ENCODE measurements around the gene C19orf25.
"Not testable (repeated sequence)": the region's sequence is repeated elsewhere in the genome, so short reads cannot be mapped to it uniquely, and the experiment has no call there.

The C19orf25 gene

DNA sequence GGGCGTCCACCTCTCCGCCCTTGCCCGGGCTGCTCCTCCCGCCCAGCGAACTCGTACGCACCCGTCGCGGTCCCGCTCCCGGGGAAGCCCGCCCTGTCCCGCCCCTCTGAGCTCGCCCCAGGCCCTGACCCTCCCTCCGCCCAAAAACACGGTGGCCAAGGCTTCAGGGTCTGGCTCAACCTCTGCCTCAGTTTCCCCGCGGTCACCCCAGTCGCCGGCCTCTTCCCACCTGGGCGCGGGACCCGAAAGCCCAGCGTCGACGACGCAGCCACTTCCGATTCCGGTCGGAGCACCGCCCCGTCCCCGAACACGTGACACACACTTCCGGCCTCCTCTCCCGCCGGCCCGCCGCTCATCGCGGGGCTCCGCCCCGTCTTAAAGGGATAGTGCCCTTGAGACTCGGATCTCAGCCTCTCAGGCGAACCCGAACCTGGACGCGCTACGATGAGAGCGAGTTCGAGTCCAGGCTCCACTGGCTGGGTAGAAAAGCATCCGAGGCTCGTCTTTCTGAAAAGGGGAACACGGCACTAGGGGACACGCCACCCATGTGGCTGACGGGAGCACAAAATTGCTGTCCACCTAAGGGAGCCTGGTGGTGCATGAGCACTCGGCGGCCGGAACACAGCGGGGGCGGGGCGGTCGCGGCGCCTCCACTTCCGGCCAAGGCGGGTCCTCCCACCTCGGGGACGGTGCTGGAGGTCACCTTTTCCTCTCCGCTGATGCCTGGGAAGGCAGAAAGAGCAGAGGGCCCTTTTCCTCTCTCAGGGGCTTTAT, at the start of gene C19orf25:
Gene C19orf25, minus strand, starts transcription at position 282 of the 774 bp plus-strand sequence. CDS start 312 bp downstream, outside the sequence.
- peak; percentile 95 for DNase-seq
- Mint-ChIP-seq H3K27me3 (no peaks in the 10 kb centered on the region), H3K36me3 (ENCODE audit: low read depth) (peaks cover 5% of the 10 kb centered on the region), H3K27ac (peak within 1 kb of the TSS; percentile 97), H3K4me1 (peaks cover 14% of the 10 kb centered on the region), H3K4me3 (peak within 1 kb of the TSS; percentile 98), H3K9me3 (no peaks in the 10 kb centered on the region)
- peak; percentile 96 for ATAC-seq

- Mint-ChIP-seq H3K9me3 (no peaks in the 10 kb centered on the region), H3K36me3 (ENCODE audit: low read depth) (no peaks in the 10 kb centered on the region), H3K27me3 (peaks cover 37% of the 10 kb centered on the region), H3K4me1 (peaks cover 4% of the 10 kb centered on the region), H3K27ac (no peak overlapping the region), H3K4me3 (no peak overlapping the region)
- DNase-seq (no peak), ATAC-seq (no peak)
These were observed 48.8 kb upstream of the C19orf25 start for GRCh38 chr19:1527650-1528309.

- Mint-ChIP-seq H3K4me1 (peaks cover 4% of the 10 kb centered on the region), H3K36me3 (ENCODE audit: low read depth) (no peaks in the 10 kb centered on the region), H3K4me3 (no peak overlapping the region), H3K27me3 (peaks cover 37% of the 10 kb centered on the region), H3K9me3 (no peaks in the 10 kb centered on the region), H3K27ac (no peak overlapping the region)
- no peak for DNase-seq
- no peak for ATAC-seq
These were observed 48.1 kb upstream of the C19orf25 start for GRCh38 chr19:1526979-1527649.

DNA sequence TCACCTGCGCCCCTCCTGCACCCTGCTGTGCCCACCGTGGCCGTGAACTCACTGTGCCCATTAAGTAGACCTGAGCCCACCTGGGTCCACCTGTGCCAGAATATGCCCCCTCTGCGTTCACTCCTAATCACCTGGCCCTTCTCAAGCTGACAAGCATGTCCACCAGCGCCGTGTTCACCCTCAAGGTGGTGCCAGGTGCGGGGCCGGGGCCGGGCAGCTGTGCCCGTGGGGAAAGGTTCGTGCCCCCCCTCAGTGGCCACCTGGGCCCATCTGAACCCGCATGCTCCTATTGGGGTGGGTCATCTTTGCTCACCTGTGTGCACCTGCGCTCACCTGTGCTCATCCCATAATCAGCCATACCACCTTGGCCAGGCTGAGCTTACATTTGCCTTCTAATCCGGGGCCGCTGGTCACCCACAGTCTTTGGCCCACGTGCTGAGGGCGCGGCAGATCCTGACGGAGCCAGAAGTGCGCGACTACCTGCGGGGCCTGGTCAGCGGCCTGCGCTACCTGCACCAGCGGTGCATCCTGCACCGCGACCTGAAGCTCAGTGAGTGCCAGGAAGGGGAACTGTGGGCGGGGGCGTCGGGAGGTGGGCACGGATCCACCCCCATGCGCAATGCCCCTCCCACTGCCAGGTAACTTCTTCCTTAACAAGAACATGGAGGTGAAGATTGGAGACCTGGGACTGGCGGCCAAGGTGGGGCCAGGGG, 47.2 kb upstream of the C19orf25 start:
- Mint-ChIP-seq H3K9me3 (no peaks in the 10 kb centered on the region), H3K36me3 (ENCODE audit: low read depth) (no peaks in the 10 kb centered on the region), H3K27me3 (peaks cover 35% of the 10 kb centered on the region), H3K27ac (no peak overlapping the region), H3K4me1 (peaks cover 4% of the 10 kb centered on the region), H3K4me3 (no peak overlapping the region)
- DNase-seq (no peak), ATAC-seq (no peak)

- Mint-ChIP-seq H3K9me3 (no peaks in the 10 kb centered on the region), H3K27me3 (peaks cover 33% of the 10 kb centered on the region), H3K4me1 (peaks cover 4% of the 10 kb centered on the region), H3K27ac (no peak overlapping the region), H3K36me3 (ENCODE audit: low read depth) (no peaks in the 10 kb centered on the region), H3K4me3 (no peak overlapping the region)
- DNase-seq = no peak
- ATAC-seq = no peak
These were observed 46.3 kb upstream of the C19orf25 start for GRCh38 chr19:1525343-1525742.

DNA sequence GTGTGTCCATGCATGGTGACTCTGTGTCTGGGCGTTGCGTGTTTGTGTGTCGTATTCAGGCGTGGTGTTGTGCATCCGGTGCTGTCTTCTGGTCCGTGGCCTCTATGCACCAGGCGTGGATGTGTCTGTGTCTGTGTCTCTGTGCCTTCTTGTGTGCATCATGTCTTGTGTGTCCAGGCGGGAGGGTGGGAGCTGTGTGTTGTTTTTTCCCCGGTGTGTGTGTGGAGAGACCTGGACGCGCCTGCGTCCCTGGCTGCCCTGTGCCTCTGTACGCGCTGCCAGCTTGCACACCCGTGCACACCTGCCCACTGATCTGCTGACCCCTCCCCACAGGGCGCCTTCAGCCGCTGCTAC, 45.9 kb upstream of the C19orf25 start:
- no peak overlapping the region for H3K27ac Mint-ChIP-seq

GRCh38 chr19:1524287-1524971, 45.4 kb upstream of the C19orf25 start:
- H3K9me3 Mint-ChIP-seq = no peaks in the 10 kb centered on the region
- ATAC-seq (no peak), DNase-seq (no peak)
- H3K27ac Mint-ChIP-seq = no peak overlapping the region
- peaks cover 33% of the 10 kb centered on the region for H3K27me3 Mint-ChIP-seq
- H3K4me3 Mint-ChIP-seq = no peak overlapping the region
- H3K36me3 Mint-ChIP-seq (ENCODE audit: low read depth) = no peaks in the 10 kb centered on the region
- peaks cover 4% of the 10 kb centered on the region for H3K4me1 Mint-ChIP-seq

More for the DNA sequence above, 45.9 kb upstream of the C19orf25 start:
- H3K4me1 Mint-ChIP-seq = peaks cover 4% of the 10 kb centered on the region
- no peak for DNase-seq
- peaks cover 33% of the 10 kb centered on the region for H3K27me3 Mint-ChIP-seq
- H3K9me3 Mint-ChIP-seq = no peaks in the 10 kb centered on the region
- H3K4me3 Mint-ChIP-seq = no peak overlapping the region
- ATAC-seq = no peak
- no peaks in the 10 kb centered on the region for H3K36me3 Mint-ChIP-seq (ENCODE audit: low read depth)

- H3K4me3 Mint-ChIP-seq = no peak within 1 kb of the TSS
- H3K9me3 Mint-ChIP-seq = no peaks in the 10 kb centered on the region
- H3K36me3 Mint-ChIP-seq (ENCODE audit: low read depth) = no peaks in the 10 kb centered on the region
- DNase-seq (no peak), ATAC-seq (no peak)
- H3K4me1 Mint-ChIP-seq = peaks cover 4% of the 10 kb centered on the region
- H3K27me3 Mint-ChIP-seq = peaks cover 33% of the 10 kb centered on the region
- H3K27ac Mint-ChIP-seq = no peak within 1 kb of the TSS
These were observed 44.6 kb upstream of the C19orf25 start, which contains the start of gene PLK5 for GRCh38 chr19:1523412-1524286. TSS of gene PLK5 (plus strand) at chr19:1524077. CDS start at chr19:1526997, 2,920 bp downstream.

- H3K4me3 Mint-ChIP-seq = no peak overlapping the region
- no peak overlapping the region for H3K27ac Mint-ChIP-seq
- no peak for DNase-seq
- H3K36me3 Mint-ChIP-seq (ENCODE audit: low read depth) = no peaks in the 10 kb centered on the region
- H3K9me3 Mint-ChIP-seq = no peaks in the 10 kb centered on the region
- ATAC-seq = no peak
- H3K4me1 Mint-ChIP-seq = peaks cover 4% of the 10 kb centered on the region
- peaks cover 33% of the 10 kb centered on the region for H3K27me3 Mint-ChIP-seq
These were observed 43.8 kb upstream of the C19orf25 start for GRCh38 chr19:1522838-1523237.

DNA sequence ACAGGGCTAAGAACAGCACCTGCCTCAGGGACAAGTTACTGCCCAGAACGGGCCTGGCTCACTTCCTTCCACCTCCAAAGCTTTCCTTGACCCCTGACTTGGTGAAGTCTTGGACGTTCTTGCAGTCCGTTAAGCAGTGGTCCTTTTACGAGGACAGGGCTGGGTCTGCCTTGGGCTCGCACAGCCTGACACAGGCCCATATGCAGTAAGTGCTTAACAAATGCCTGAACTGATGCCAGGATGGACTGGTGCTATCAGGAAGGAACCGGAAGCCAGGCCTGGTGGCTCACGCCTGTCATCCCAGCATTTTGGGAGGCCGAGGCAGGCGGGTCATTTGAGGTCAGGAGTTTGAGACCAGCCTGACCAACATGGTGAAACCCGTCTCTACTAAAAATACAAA, 43.0 kb upstream of the C19orf25 start:
- H3K4me1 Mint-ChIP-seq = peaks cover 4% of the 10 kb centered on the region
- no peak overlapping the region for H3K4me3 Mint-ChIP-seq
- ATAC-seq (no peak), DNase-seq (no peak)
- H3K9me3 Mint-ChIP-seq = no peaks in the 10 kb centered on the region
- no peaks in the 10 kb centered on the region for H3K36me3 Mint-ChIP-seq (ENCODE audit: low read depth)
- H3K27ac Mint-ChIP-seq = no peak overlapping the region
- peaks cover 27% of the 10 kb centered on the region for H3K27me3 Mint-ChIP-seq

- H3K27me3 Mint-ChIP-seq = peaks cover 27% of the 10 kb centered on the region
- ATAC-seq (no peak), DNase-seq (no peak)
- no peak overlapping the region for H3K27ac Mint-ChIP-seq
- H3K36me3 Mint-ChIP-seq (ENCODE audit: low read depth) = no peaks in the 10 kb centered on the region
- H3K9me3 Mint-ChIP-seq = no peaks in the 10 kb centered on the region
- H3K4me1 Mint-ChIP-seq = peaks cover 4% of the 10 kb centered on the region
- H3K4me3 Mint-ChIP-seq = no peak overlapping the region
These were observed 42.6 kb upstream of the C19orf25 start for GRCh38 chr19:1521636-1522035.

DNA sequence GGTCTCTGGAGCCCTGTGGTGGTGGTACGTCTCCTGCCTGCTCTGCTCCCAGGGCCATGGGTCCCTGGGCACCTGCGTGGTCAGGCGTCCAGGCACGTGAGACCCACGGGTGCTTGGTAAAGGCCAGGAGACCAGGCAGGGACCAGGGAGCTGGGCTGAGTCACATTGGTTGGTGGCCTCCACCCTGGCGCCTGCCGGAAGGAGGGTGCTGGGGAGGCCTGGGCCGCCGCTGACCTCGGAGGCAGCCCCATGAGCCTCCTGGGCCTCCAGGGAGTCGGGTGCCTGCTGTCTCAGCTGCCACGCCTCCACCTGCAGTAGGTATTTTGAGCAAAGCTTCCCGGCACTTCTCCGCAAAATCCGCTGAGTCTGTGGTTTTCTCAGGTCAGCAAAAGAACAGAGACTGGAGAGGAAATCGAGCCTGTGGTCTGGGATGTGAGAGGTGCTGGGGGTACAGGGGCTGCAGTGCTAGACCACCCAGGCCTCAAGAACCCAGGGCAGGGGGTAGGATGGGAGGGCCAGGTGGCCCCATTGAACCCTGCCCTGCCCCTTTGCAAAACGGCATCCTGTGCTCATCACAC, 41.3 kb upstream of the C19orf25 start:
- Mint-ChIP-seq H3K27me3 (peaks cover 21% of the 10 kb centered on the region), H3K4me1 (peaks cover 4% of the 10 kb centered on the region), H3K36me3 (ENCODE audit: low read depth) (no peaks in the 10 kb centered on the region), H3K9me3 (no peaks in the 10 kb centered on the region), H3K27ac (no peak overlapping the region), H3K4me3 (no peak overlapping the region)
- ATAC-seq (no peak), DNase-seq (no peak)

- not testable (repeated sequence) for H3K36me3 Mint-ChIP-seq (ENCODE audit: low read depth); H3K4me3 Mint-ChIP-seq; H3K4me1 Mint-ChIP-seq; DNase-seq; ATAC-seq; H3K27ac Mint-ChIP-seq; H3K9me3 Mint-ChIP-seq
- peaks cover 18% of the 10 kb centered on the region for H3K27me3 Mint-ChIP-seq
These were observed 40.8 kb upstream of the C19orf25 start for GRCh38 chr19:1519802-1520201.

All from activated naive CD8-positive, alpha-beta T cell treated with anti-CD3 and anti-CD28 coated beads, Interleukin-2, amount 50 U/mL, for 24 hours (primary cell).